PC-3 (cell line): ENCODE data around the gene RGL3. TPM values are rescaled to one million over a fixed set of nuclear protein-coding genes. Genes with fewer than 3 reads are reported as not detected.

Experiments used
- ATAC-seq: fragments of 200-7000 bp; cut with Tn5 transposase; 2 replicates; pipeline ENCODE4 v1.9.1; 2020; ENCODE audit warnings: mild to moderate bottlenecking, moderate library complexity
- BruUV-seq: library from RNA; stranded (reverse); fragments of 400-500 nt; replicated peaks from 2 replicates; lab custom pipeline; 2021; lab: Mats Ljungman, UMichigan
- CTCF ChIA-PET: fragments of 300-600 bp; sonication (Branson Sonifier 250); formaldehyde crosslinking; loops from one replicate; lab custom pipeline; 2022; ENCODE audit warnings: antibody characterized with exemption; lab: Charles Lee
- POLR2A ChIA-PET: fragments of 300-600 bp; sonication (Branson Sonifier 250); formaldehyde crosslinking; loops from one replicate; lab custom pipeline; 2022; ENCODE audit warnings: antibody characterized with exemption; ENCODE audit not compliant: unreplicated experiment; lab: Charles Lee
- DNase-seq: peaks from one replicate; pipeline ENCODE4 v3.0.0-alpha.2; 2015
- H2AFZ ChIP-seq: fragments of 300-600 bp; sonication (generic); 2 replicates; pipeline ENCODE4 v1.6.0; 2016; ENCODE audit warnings: antibody characterized with exemption, low read length
- H3F3A ChIP-seq: fragments of 300-600 bp; sonication (generic); one replicate; pipeline ENCODE4 v1.6.0; 2017; ENCODE audit warnings: antibody characterized with exemption, low read length, control low read depth, mild to moderate bottlenecking; ENCODE audit not compliant: unreplicated experiment
- H3K27ac ChIP-seq: fragments of 300-600 bp; sonication (generic); 2 replicates; pipeline ENCODE4 v1.5.1; 2016; ENCODE audit warnings: mild to moderate bottlenecking, low read length
- H3K27me3 ChIP-seq: fragments of 300-600 bp; sonication (generic); 2 replicates; pipeline ENCODE4 v1.6.1; 2016; ENCODE audit warnings: low read length, mixed read lengths
- H3K36me3 ChIP-seq: fragments of 300-600 bp; sonication (generic); 2 replicates; pipeline ENCODE4 v1.6.1; 2016; ENCODE audit warnings: low read depth, mixed run types, low read length, mixed read lengths
- H3K4me1 ChIP-seq: fragments of 300-600 bp; sonication (generic); 2 replicates; pipeline ENCODE4 v1.5.1; 2016; ENCODE audit warnings: low read length; ENCODE audit not compliant: insufficient read depth
- H3K4me2 ChIP-seq: fragments of 300-600 bp; sonication (generic); 2 replicates; pipeline ENCODE4 v1.6.0; 2016; ENCODE audit warnings: low read length
- H3K4me3 ChIP-seq: fragments of 300-600 bp; sonication (generic); 2 replicates; pipeline ENCODE4 v1.5.1; 2016; ENCODE audit warnings: mild to moderate bottlenecking, low read length, mixed read lengths
- H3K79me2 ChIP-seq: fragments of 300-600 bp; sonication (generic); 2 replicates; pipeline ENCODE4 v1.6.1; 2017; ENCODE audit warnings: low read length, mixed read lengths
- H3K9ac ChIP-seq: fragments of 300-600 bp; sonication (generic); 2 replicates; pipeline ENCODE4 v1.6.0; 2016; ENCODE audit warnings: mild to moderate bottlenecking, low read length
- H3K9me2 ChIP-seq: fragments of 300-600 bp; sonication (generic); replicated peaks from 2 replicates; pipeline ENCODE4 v1.6.1; 2016; ENCODE audit warnings: mixed run types, low read length, mixed read lengths
- H3K9me3 ChIP-seq: fragments of 300-600 bp; sonication (generic); 2 replicates; pipeline ENCODE4 v1.6.1; 2016; ENCODE audit warnings: low read length, mixed read lengths
- H4K20me1 ChIP-seq: fragments of 300-600 bp; sonication (generic); 2 replicates; pipeline ENCODE4 v1.6.1; 2016; ENCODE audit warnings: low read length, mixed read lengths
- CTCF ChIP-seq: fragments of 300-600 bp; sonication (generic); conservative IDR thresholded peaks from 2 replicates; pipeline ENCODE4 v1.5.1; 2017; ENCODE audit warnings: antibody characterized with exemption, low read depth, mild to moderate bottlenecking, low read length
- EZH2 ChIP-seq: fragments of 300-600 bp; sonication (generic); IDR thresholded peaks from one replicate; pipeline ENCODE4 v1.6.1; 2017; ENCODE audit warnings: antibody characterized with exemption, mild to moderate bottlenecking, low read length; ENCODE audit not compliant: unreplicated experiment
- EZH2phosphoT487 ChIP-seq: fragments of 300-600 bp; sonication (generic); IDR thresholded peaks from 2 replicates; pipeline ENCODE4 v1.6.1; 2018; ENCODE audit warnings: mild to moderate bottlenecking, antibody characterized with exemption, low read length, borderline replicate concordance
- intact Hi-C: fragments of 100-400 bp; cut with micrococcal nuclease; formaldehyde crosslinking; loops from 2 replicates; pipeline ENCODE4 v1.9.0; 2023
- total RNA-seq: library from RNA; depleted of rRNA; stranded (reverse); fragments of >200 nt; gene quantifications from 2 replicates; pipeline ENCODE4 v1.2.3, GENCODE V29; 2014

Gene RGL3
- total RNA-seq, 1 experiment from 2014 or later: 23.5 TPM

- Histone ChIP-seq H3K27me3 (no peaks in the 10 kb centered on the region), H3K9ac (no peak overlapping the region), H3K9me2 (no peaks in the 10 kb centered on the region), H3K27ac (no peak overlapping the region), H3K4me1 (no peaks in the 10 kb centered on the region), H3K4me2 (no peak overlapping the region), H3F3A (no peaks in the 10 kb centered on the region), H3K9me3 (no peaks in the 10 kb centered on the region), H2AFZ (no peak overlapping the region), H3K36me3 (no peaks in the 10 kb centered on the region; the same call in 1 of the 2 replicates), H4K20me1 (no peaks in the 10 kb centered on the region), H3K4me3 (no peak overlapping the region), H3K79me2 (no peaks in the 10 kb centered on the region)
- ATAC-seq (no peak), DNase-seq (no peak)
- no peak for TF ChIP-seq EZH2phosphoT487
- ChIA-PET POLR2A (no interaction called here), CTCF (no interaction called here)
- no TSS peak for BruUV-seq
- intact Hi-C loops: no loop called here
Observed at GRCh38 chr19:11397089-11397610, 22.0 kb downstream of the RGL3 start.

GRCh38 chr19:11390933-11391680 is 28.0 kb downstream of the RGL3 start:
- Histone ChIP-seq H3K4me3 (no peak overlapping the region), H3F3A (no peaks in the 10 kb centered on the region), H2AFZ (no peak overlapping the region), H4K20me1 (no peaks in the 10 kb centered on the region), H3K4me1 (no peaks in the 10 kb centered on the region), H3K9me2 (no peaks in the 10 kb centered on the region), H3K27ac (no peak overlapping the region), H3K9ac (no peak overlapping the region), H3K9me3 (no peaks in the 10 kb centered on the region), H3K79me2 (no peaks in the 10 kb centered on the region), H3K4me2 (no peak overlapping the region), H3K27me3 (no peaks in the 10 kb centered on the region), H3K36me3 (no peaks in the 10 kb centered on the region)
- POLR2A ChIA-PET: no interaction called here
- TF ChIP-seq CTCF (no peak), EZH2phosphoT487 (no peak), EZH2 (no peak)
- CTCF ChIA-PET: interaction anchor here (0.6 to 0.7 kb wide), 3 partner anchors 57 to 747 kb away, joined by 3 to 9 read pairs (median 3); partner anchors contain the start of gene ZNF700
- BruUV-seq: no TSS peak
- intact Hi-C loops: no loop called here
- DNase-seq (peak; percentile 39), ATAC-seq (no peak)

GRCh38 chr19:11390359-11390758 is 28.8 kb downstream of the RGL3 start:
- no TSS peak for BruUV-seq
- no peak overlapping the region for H3K4me3 ChIP-seq
- no peaks in the 10 kb centered on the region for H3K9me3 ChIP-seq
- ATAC-seq: no peak
- ChIA-PET CTCF (interaction anchor here (0.6 kb wide), 1 partner anchor 32 kb away, joined by 7 read pairs; no protein-coding TSS in a partner anchor), POLR2A (no interaction called here)
- no peak overlapping the region for H3K9ac ChIP-seq
- no peaks in the 10 kb centered on the region for H3K9me2 ChIP-seq
- no peak overlapping the region for H2AFZ ChIP-seq
- DNase-seq: no peak
- TF ChIP-seq EZH2phosphoT487 (no peak), EZH2 (no peak)
- no peaks in the 10 kb centered on the region for H3K27me3 ChIP-seq
- H4K20me1 ChIP-seq: no peaks in the 10 kb centered on the region
- intact Hi-C loops: no loop called here
- no peaks in the 10 kb centered on the region for H3K4me1 ChIP-seq
- H3K4me2 ChIP-seq: no peak overlapping the region
- no peaks in the 10 kb centered on the region for H3K79me2 ChIP-seq
- no peaks in the 10 kb centered on the region for H3F3A ChIP-seq
- H3K27ac ChIP-seq: no peak overlapping the region
- H3K36me3 ChIP-seq: no peaks in the 10 kb centered on the region
